ENCODE measurements around the gene CHRNG. TPM values are rescaled to one million over a fixed set of nuclear protein-coding genes. Genes with fewer than 3 reads are reported as not detected.

The CHRNG gene
- total RNA-seq, 1 donor from 2014 or later, result 0.87 TPM

DNA sequence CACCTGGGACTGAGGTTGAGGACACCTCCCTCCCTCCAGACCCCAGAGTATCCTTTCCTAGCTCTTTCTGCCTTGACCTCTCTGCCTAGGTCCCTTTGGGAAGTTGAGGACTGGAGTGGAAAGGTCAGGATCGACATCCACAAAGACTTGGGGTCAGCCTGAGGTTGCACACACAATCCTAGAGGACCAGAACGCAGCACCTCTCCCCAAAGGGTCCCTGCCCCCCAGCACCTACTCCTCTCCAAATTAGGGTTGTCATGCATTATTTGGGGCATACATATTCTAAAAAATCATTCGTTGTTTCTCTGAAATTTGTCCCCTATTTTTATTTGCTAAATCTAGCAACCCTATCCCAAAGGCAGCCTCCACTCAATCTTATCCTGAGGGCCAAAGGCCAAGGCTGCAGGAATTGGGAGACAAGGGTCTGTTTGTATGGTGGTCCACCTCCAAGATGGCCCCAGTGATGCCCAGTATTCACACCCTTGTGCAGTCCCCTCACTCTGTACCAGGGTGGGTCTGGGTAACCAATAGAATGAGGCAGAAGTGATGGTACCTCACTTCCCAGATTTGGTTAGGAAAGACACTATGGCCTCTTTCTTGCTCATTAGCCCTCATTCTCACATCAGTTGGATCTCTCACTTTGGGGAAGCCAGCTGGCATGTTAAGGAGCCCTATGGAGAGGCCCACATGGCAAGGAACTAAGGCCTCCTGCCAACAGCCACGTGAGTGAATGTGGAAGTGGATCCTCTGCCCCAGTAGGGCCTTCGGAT, 3.5 kb upstream of the CHRNG start:
- Mint-ChIP-seq H3K4me3 (no peak overlapping the region), H3K4me1 (ENCODE audit: unreplicated experiment) (peaks cover 17% of the 10 kb centered on the region), H3K9me3 (no peaks in the 10 kb centered on the region), H3K36me3 (no peaks in the 10 kb centered on the region), H3K27ac (no peak overlapping the region), H3K27me3 (peaks cover 4% of the 10 kb centered on the region)
- no peak for DNase-seq (ENCODE audit: extremely low spot score, unreplicated experiment)
- TF ChIP-seq CTCF (conservative IDR thresholded peaks at IDR 0.05), result no peak

- TF ChIP-seq CTCF (conservative IDR thresholded peaks at IDR 0.05), result peak; percentile 51
- peaks cover 17% of the 10 kb centered on the region for H3K4me1 Mint-ChIP-seq (ENCODE audit: unreplicated experiment)
- H3K9me3 Mint-ChIP-seq, result no peaks in the 10 kb centered on the region
- H3K4me3 Mint-ChIP-seq, result no peak overlapping the region
- H3K27ac Mint-ChIP-seq, result no peak overlapping the region
- no peak for DNase-seq (ENCODE audit: extremely low spot score, unreplicated experiment)
- no peaks in the 10 kb centered on the region for H3K36me3 Mint-ChIP-seq
- peaks cover 4% of the 10 kb centered on the region for H3K27me3 Mint-ChIP-seq
Observed at GRCh38 chr2:232537079-232537478, 2.4 kb upstream of the CHRNG start.

GRCh38 chr2:232537499-232537898, 2.0 kb upstream of the CHRNG start:
- peaks cover 4% of the 10 kb centered on the region for H3K27me3 Mint-ChIP-seq
- TF ChIP-seq CTCF (conservative IDR thresholded peaks at IDR 0.05), result no peak
- no peak overlapping the region for H3K4me3 Mint-ChIP-seq
- DNase-seq (ENCODE audit: extremely low spot score, unreplicated experiment), result no peak
- no peaks in the 10 kb centered on the region for H3K36me3 Mint-ChIP-seq
- no peaks in the 10 kb centered on the region for H3K9me3 Mint-ChIP-seq
- H3K27ac Mint-ChIP-seq, result no peak overlapping the region
- H3K4me1 Mint-ChIP-seq (ENCODE audit: unreplicated experiment), result peaks cover 17% of the 10 kb centered on the region

- DNase-seq (ENCODE audit: extremely low spot score, unreplicated experiment), result peak; percentile 50
- Mint-ChIP-seq H3K4me3 (peak overlapping the region; percentile 11), H3K27ac (no peak overlapping the region), H3K9me3 (no peaks in the 10 kb centered on the region), H3K4me1 (ENCODE audit: unreplicated experiment) (peaks cover 17% of the 10 kb centered on the region), H3K27me3 (peaks cover 4% of the 10 kb centered on the region), H3K36me3 (no peaks in the 10 kb centered on the region)
- no peak for TF ChIP-seq CTCF (conservative IDR thresholded peaks at IDR 0.05)
Observed at GRCh38 chr2:232538671-232539070, 821 bp upstream of the CHRNG start.

- DNase-seq (ENCODE audit: extremely low spot score, unreplicated experiment), result peak; percentile 70
- TF ChIP-seq CTCF (conservative IDR thresholded peaks at IDR 0.05), result no peak
- peaks cover 4% of the 10 kb centered on the region for H3K27me3 Mint-ChIP-seq
- no peaks in the 10 kb centered on the region for H3K9me3 Mint-ChIP-seq
- peaks cover 12% of the 10 kb centered on the region for H3K4me1 Mint-ChIP-seq (ENCODE audit: unreplicated experiment)
- no peaks in the 10 kb centered on the region for H3K36me3 Mint-ChIP-seq
- no peak overlapping the region for H3K27ac Mint-ChIP-seq
- no peak overlapping the region for H3K4me3 Mint-ChIP-seq
Observed at GRCh38 chr2:232540441-232541041, 1.0 kb downstream of the CHRNG start.
